Upper lobe of left lung (tissue), 4 donors: ENCODE results near the gene PRSS2.
"Not testable (repeated sequence)": the region's sequence is repeated elsewhere in the genome, so short reads cannot be mapped to it uniquely, and the experiment has no call there.

Experiments
- POLR2AphosphoS5 ChIP-seq, 2 donors: sonication (generic); formaldehyde crosslinking; IDR thresholded peaks; one replicate each; pipeline ENCODE4 v1.5.1; 2017; ENCODE audit warnings: antibody characterized with exemption in 2 of 2
- TF ChIP-seq, protein P1 (sequence below), 6 experiments: fragments of 450-650 bp in 4 of 6; fragments of 200-600 bp in 2 of 6; sonication (generic) in 2 of 6; IDR thresholded peaks; one replicate each; pipeline ENCODE4 v1.5.1; 2016 to 2019; ENCODE audit warnings: antibody characterized with exemption in 6 of 6

DNA sequence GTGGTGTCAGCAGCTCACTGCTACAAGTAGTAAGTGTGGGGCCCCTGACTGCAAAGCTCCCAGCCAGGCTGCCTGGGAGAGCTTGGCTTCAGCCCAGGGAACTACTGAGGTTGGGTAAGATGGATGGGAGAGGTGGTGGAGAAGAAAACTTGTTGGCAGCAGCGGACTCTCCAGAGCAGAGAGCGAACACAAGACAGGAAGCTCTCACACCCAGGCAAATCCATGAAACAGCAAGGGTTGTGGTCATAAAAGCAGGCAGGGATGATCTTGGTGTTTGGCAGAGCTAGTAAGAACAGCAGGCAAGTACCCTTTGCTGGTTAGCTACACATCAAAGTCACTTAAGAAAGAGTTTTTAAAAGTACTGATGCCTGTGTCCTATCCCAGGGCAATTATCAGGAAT lies 9.2 kb upstream of the PRSS2 start:
- TF ChIP-seq, protein P1, sequence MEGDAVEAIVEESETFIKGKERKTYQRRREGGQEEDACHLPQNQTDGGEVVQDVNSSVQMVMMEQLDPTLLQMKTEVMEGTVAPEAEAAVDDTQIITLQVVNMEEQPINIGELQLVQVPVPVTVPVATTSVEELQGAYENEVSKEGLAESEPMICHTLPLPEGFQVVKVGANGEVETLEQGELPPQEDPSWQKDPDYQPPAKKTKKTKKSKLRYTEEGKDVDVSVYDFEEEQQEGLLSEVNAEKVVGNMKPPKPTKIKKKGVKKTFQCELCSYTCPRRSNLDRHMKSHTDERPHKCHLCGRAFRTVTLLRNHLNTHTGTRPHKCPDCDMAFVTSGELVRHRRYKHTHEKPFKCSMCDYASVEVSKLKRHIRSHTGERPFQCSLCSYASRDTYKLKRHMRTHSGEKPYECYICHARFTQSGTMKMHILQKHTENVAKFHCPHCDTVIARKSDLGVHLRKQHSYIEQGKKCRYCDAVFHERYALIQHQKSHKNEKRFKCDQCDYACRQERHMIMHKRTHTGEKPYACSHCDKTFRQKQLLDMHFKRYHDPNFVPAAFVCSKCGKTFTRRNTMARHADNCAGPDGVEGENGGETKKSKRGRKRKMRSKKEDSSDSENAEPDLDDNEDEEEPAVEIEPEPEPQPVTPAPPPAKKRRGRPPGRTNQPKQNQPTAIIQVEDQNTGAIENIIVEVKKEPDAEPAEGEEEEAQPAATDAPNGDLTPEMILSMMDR (IDR thresholded peaks at IDR 0.05) = not testable (repeated sequence)
- TF ChIP-seq POLR2AphosphoS5 (IDR thresholded peaks at IDR 0.05) = not testable (repeated sequence)
